Omental fat pad (tissue), 4 donors: Measurements from ENCODE around the gene UBE3C. TPM values are rescaled to one million over a fixed set of nuclear protein-coding genes. Genes with fewer than 3 reads are reported as not detected.

Source experiments
- ATAC-seq: fragments of 150-250 bp; one replicate; pipeline ENCODE4 v1.9.1; 2016; ENCODE audit warnings: mild to moderate bottlenecking, moderate library complexity; ENCODE audit not compliant: low FRiP score
- DNase-seq: peaks from one replicate; pipeline ENCODE4 v3.0.0-alpha.2; 2019; ENCODE audit warnings: low spot score
- CTCF ChIP-seq, 3 donors: fragments of 450-650 bp; IDR thresholded peaks; one replicate each; pipeline ENCODE4 v1.5.1; 2016 to 2017; ENCODE audit warnings: antibody characterized with exemption in 3 of 3, mild to moderate bottlenecking in 3 of 3, moderate library complexity in 2 of 3
- small RNA-seq: library from RNA; depleted of rRNA; stranded (forward); fragments of <200 nt; gene quantifications from one replicate; pipeline ENCODE3, GENCODE V24; 2016
- total RNA-seq, 4 donors: library from RNA; depleted of rRNA; stranded (reverse); fragments of >200 nt; gene quantifications; one replicate each; pipeline ENCODE4 v1.1.0, GENCODE V29; 2016

The UBE3C gene
- total RNA-seq, 4 donors from 2014 or later = 65.9 to 104 (median 78.3) TPM

GRCh38 chr7:157318015-157318706 is 179.4 kb downstream of the UBE3C start:
- TF ChIP-seq CTCF (IDR thresholded peaks at IDR 0.05) = no peak
- ATAC-seq (no peak), DNase-seq (no peak)

Small RNAs within 50 kb of the gene (small RNA-seq; reads per million reads assigned to genes)
- not detected for gene AC004975.1

Other genes with a start within 250 kb of the UBE3C start
- 10 to 100 TPM; 50.1 to 93.5 (median 59.8) TPM for gene LMBR1, start 245.7 kb upstream of the UBE3C start, total RNA-seq
- gene NOM1, start 189.2 kb upstream of the UBE3C start, total RNA-seq = 10 to 100 TPM; 16.0 to 47.1 (median 19.7) TPM
- gene MNX1, start 128.3 kb upstream of the UBE3C start, total RNA-seq = not detected
- gene DNAJB6, start 198.1 kb downstream of the UBE3C start, total RNA-seq = 100 to 1,000 TPM in 2 of 4 donors, 10 to 100 TPM in 2; 82.5 to 149 (median 94.7) TPM